GM21737 (cell line): ENCODE data around the gene DNAJC4.
A peak's percentile ranks its signal among the peaks of the same experiment; 100 is the strongest.

Experiments used
- ATAC-seq: cut with Tn5 transposase; IDR thresholded peaks from one replicate; pipeline ENCODE4 v1.9.1; 2021; ENCODE audit warnings: mild to moderate bottlenecking, moderate library complexity; ENCODE audit not compliant: unreplicated experiment

The DNAJC4 gene

GRCh38 chr11:64227405-64227956 is 2.9 kb upstream of the DNAJC4 start:
- ATAC-seq: no peak

DNA sequence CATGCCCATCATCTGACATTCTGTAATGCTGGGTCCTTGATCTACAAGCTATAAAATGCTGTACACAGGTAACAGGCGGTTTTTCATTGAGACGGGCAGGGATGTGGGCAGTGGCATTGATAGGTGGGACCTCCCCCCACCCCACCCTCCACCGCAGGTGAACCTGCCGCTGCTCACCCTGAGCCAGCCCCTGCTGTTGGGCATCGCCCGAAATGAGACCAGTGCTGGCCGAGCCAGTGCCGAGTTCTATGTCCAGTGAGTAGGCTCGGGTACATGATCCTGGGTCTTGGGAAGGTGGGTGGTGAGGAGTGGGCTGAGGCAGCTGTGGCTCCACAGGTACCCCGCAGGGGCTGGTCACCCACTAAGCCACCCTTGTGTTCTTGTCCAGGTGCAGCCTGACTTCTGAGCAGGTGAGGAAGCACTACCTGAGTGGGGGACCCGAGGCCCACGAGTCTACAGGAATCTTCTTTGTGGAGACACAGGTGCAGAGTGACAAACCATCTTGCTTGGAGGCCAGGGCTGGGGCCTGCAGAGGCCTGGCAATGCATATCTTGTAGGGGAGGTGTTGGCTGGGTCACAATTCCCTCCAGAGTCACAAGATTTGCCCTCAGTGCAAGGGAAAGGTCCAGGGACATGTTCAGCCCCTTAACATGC is 1.1 kb upstream of the DNAJC4 start:
- ATAC-seq: no peak

- no peak for ATAC-seq
Measured at GRCh38 chr11:64229744-64230170, 591 bp upstream of the DNAJC4 start.

- no peak for ATAC-seq
Measured at GRCh38 chr11:64230985-64231365, 627 bp downstream of the DNAJC4 start.

- ATAC-seq: no peak
Measured at GRCh38 chr11:64231546-64231945, 1.2 kb downstream of the DNAJC4 start.

- ATAC-seq: no peak
Measured at GRCh38 chr11:64232182-64232966, 2.0 kb downstream of the DNAJC4 start.

GRCh38 chr11:64232967-64233315 is 2.6 kb downstream of the DNAJC4 start:
- no peak for ATAC-seq

- no peak for ATAC-seq
Measured at GRCh38 chr11:64233913-64234586, 3.7 kb downstream of the DNAJC4 start, which contains the start of gene VEGFB. Gene VEGFB (plus strand): TSS chr11:64234584. CDS start chr11:64234834, 250 bp downstream.

DNA sequence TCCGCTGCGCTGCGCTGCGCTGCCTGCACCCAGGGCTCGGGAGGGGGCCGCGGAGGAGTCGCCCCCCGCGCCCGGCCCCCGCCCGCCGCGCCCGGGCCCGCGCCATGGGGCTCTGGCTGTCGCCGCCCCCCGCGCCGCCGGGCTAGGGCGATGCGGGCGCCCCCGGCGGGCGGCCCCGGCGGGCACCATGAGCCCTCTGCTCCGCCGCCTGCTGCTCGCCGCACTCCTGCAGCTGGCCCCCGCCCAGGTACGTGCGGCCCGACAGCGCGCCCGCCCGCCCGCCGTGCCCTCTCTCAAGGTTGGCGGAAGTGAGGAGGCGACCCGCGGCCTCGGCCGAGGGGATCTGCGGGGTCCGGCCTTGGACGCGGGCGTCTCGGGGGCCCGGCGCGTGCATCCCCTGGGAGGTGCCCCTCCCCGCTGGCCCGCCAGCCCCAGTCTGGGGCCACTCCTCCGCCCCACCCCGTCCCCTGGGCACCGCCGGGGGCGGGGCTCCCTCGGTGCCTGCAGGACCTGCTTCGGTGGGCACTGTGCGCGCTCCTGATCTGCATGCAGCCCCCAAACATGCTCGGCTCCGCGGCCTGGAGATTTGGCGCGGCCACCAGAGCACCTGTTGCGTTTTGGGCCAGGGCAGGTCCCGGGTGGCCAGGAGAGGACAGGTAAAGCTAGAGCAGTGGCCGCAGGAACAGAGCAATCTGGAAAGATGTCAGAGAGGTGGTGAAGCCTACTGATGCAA is 4.5 kb downstream of the DNAJC4 start:
- no peak for ATAC-seq

DNA sequence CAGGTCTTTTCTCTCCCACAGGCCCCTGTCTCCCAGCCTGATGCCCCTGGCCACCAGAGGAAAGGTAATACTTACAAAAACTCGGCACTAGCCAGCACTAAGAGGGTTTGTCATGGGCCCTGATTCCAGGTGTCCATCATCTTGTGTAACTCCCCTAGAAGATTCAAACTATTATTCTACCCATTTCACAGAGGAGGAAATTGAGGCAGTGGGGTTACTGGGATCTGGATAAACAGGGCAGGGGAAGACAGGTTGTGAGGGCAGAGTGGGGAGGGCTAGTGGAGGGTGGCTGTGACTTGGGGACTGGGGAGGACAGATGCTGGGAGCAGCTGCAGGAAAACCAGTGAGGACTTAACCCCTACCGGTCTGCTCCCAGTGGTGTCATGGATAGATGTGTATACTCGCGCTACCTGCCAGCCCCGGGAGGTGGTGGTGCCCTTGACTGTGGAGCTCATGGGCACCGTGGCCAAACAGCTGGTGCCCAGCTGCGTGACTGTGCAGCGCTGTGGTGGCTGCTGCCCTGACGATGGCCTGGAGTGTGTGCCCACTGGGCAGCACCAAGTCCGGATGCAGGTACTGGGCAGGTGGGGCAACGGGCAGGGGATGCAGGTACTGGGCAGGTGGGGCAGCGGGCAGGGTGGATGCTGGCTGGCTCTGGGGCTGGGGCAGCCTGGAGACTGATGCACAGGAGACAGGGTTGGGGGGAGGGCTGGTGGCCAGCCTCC is 5.3 kb downstream of the DNAJC4 start:
- no peak for ATAC-seq

DNA sequence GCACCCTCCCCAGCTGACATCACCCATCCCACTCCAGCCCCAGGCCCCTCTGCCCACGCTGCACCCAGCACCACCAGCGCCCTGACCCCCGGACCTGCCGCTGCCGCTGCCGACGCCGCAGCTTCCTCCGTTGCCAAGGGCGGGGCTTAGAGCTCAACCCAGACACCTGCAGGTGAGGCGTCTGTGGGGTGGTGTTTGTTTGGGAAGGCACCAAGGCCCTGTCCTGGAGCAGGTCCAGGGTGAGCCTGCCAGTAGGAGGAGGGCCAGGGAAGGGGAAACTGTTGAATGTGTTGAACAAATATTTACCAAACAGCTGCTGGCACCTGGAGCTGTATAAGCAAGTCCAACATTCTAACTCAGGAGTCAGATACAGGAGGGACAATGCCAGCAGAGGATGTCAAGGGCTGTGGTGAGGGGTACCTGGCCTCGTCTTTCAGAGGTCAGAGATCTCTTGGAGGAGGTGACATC is 7.2 kb downstream of the DNAJC4 start:
- ATAC-seq: no peak

DNA sequence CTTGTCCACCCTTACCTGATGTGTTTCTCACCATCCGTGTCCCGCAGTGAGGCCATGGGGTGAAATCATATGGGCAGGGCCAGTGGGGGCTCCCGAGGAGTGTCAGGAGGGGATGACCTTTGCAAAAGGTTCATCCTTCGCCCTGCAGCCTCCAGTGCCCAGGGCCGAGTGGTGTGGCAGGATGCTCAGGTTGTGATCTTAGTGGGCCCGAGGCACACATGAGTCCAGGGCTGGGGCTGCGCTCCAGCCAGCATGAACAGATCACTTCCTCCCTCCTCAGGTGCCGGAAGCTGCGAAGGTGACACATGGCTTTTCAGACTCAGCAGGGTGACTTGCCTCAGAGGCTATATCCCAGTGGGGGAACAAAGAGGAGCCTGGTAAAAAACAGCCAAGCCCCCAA is 7.7 kb downstream of the DNAJC4 start:
- ATAC-seq: no peak

- no peak for ATAC-seq
Measured at GRCh38 chr11:64238999-64239398, 8.7 kb downstream of the DNAJC4 start.

- ATAC-seq: peak; percentile 14
Measured at GRCh38 chr11:64239662-64240434, 9.5 kb downstream of the DNAJC4 start.

DNA sequence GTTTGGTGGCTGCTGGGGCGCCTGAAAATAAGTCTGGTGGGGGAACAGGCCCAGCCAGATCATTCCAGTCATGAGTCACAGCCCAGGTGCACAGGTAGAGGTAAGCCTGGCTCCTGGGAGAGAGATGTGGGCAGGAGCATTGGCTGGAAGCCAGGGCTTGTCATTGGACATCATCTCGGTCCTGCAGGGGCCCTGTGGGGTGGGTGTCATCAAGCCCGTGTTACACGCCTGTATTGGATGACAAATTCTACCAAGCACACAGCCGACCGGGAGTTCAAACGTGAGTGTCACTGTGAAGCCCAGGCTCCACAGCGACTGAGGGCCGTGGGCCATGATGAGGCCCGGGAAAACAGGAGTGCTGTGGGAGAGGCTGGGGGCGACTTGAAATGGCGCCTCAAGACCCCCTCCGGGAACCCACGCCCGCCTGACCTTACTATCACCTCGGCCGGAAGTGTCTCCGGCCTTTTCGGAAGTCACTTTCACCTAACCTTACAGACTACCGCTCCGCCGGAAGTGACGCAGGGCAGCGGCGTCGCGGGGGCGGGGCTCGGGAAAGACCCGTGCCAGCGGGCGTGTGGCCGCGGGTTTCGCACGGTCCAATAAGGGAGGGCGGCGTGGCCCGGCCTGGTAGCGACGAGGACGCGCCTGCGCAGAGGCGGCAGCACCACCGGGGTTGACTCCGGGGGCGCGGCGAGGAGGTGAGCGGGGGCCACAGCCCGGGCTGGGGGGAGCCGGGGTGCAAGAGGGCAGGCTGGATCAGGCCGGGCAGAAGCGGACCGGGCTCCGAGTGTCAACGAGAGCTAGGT is 10.3 kb downstream of the DNAJC4 start, which contains the start of gene FKBP2:
TSS of gene FKBP2 (plus strand) at position 661 of the 806 bp plus-strand sequence. CDS start 1,293 bp downstream, outside the sequence.
- ATAC-seq: peak; percentile 40

DNA sequence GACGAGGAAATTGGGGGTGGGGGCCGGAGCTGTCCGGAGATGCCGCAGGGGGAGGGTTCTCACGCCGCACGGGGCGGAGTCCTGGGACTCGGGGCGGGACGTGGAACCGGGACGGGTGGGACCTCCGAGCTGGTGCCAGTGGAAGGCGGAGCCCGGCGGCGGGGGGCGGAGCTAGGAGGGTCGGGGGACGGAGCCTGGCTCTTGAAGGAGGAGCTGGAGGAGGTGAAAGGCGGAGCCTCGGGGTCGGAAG is 10.8 kb downstream of the DNAJC4 start:
- ATAC-seq: peak; percentile 57

- ATAC-seq: peak; percentile 6
Measured at GRCh38 chr11:64241491-64242374, 11.4 kb downstream of the DNAJC4 start.
